Eye (tissue), 1 donor: Measurements from ENCODE around the gene UROS.

Experiments used
- DNase-seq: peaks from one replicate; pipeline ENCODE4 v3.0.0-alpha.2; 2015

The UROS gene

DNA sequence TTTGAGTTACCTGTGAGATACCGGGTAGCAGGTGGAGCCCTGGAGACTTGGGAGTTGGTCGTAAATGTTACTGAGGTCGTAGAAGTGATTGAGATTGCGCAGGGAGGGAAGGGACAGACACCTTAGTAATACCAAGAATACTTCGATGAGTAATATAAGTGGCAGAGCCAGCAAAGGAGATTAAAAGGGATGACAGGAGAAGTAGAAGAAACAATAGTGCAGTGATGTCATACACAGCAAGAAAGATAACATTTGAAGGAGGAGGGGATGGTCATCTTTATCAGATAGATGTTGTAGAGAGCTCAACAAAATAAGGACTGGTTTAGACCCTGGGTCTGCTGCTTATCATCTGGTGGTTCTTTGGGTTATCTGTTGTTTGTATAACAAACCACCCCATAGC, 5.3 kb upstream of the UROS start:
- no peak for DNase-seq

- no peak for DNase-seq
Observed at GRCh38 chr10:125827133-125827532, 4.1 kb upstream of the UROS start.

GRCh38 chr10:125824736-125825135, 1.7 kb upstream of the UROS start:
- DNase-seq = no peak

- DNase-seq = no peak
Observed at GRCh38 chr10:125823663-125824251, 699 bp upstream of the UROS start.

GRCh38 chr10:125820701-125821100, 2.4 kb downstream of the UROS start:
- DNase-seq = no peak

- DNase-seq = no peak
Observed at GRCh38 chr10:125817337-125817946, 5.6 kb downstream of the UROS start.

GRCh38 chr10:125816548-125816947, 6.5 kb downstream of the UROS start:
- DNase-seq = no peak

GRCh38 chr10:125815764-125816163, 7.3 kb downstream of the UROS start:
- DNase-seq = no peak

- DNase-seq = no peak
Observed at GRCh38 chr10:125812128-125812750, 10.8 kb downstream of the UROS start.

DNA sequence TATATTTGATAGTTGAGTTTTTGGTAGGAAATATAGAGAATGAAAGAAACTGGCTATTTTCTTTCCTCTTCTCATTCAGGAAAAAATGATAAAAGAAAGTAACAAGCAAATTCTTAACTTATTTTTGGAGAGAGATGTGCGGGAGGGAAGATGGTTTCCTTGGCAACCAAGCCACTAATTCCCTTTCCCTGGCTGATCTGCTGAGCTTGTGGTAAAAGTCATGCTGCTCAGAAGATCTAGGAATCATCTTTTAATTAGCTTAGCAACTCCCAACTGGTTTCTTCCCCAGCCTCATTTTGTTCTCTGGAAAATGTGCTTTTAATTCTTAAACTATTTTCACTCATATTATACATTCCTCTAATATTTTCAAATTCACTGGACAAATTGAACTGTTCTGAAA, 11.8 kb downstream of the UROS start:
- no peak for DNase-seq

DNA sequence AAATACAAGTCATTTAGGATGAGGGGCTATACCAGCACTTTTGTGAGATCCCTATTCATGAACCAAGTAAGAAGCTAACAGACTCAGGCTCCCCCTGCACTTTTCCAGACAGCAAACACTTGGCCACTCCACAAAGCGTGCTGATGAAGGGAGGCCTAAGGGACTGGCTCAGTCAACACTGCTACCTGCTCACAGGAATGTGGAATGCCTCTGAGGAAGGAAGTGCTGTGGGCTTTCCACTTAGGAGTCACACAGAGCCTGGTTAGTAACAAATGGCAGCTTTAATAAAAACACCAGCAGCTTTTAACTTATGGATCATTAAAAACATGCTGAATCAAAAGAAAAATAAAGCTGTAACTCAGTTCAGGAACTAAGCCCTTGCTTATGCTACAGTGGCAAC, 15.0 kb downstream of the UROS start:
- DNase-seq = no peak

DNA sequence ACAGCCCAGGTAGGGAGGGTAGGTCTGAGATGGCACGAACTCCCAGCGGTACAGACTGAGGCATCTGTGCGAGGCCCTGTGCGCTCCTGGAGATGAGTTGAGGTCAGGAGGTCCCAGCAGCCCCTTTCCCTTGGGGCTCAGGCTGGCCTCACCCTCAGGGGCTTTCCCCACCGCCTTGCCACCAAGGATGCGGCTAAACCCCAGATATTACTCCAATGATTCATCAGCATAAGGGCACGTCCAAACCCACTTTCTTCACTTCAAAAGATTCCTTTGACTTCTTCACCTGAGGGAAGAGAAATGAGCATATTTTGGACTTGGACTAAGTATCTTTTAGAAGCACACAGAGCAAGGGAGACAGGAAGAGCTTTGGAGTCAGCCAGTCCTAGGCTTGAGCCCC, 20.3 kb downstream of the UROS start:
- no peak for DNase-seq

GRCh38 chr10:125802131-125802530, 20.9 kb downstream of the UROS start:
- DNase-seq = no peak

- no peak for DNase-seq
Observed at GRCh38 chr10:125801574-125801973, 21.5 kb downstream of the UROS start.

- DNase-seq = no peak
Observed at GRCh38 chr10:125799451-125800182, 23.4 kb downstream of the UROS start.

DNA sequence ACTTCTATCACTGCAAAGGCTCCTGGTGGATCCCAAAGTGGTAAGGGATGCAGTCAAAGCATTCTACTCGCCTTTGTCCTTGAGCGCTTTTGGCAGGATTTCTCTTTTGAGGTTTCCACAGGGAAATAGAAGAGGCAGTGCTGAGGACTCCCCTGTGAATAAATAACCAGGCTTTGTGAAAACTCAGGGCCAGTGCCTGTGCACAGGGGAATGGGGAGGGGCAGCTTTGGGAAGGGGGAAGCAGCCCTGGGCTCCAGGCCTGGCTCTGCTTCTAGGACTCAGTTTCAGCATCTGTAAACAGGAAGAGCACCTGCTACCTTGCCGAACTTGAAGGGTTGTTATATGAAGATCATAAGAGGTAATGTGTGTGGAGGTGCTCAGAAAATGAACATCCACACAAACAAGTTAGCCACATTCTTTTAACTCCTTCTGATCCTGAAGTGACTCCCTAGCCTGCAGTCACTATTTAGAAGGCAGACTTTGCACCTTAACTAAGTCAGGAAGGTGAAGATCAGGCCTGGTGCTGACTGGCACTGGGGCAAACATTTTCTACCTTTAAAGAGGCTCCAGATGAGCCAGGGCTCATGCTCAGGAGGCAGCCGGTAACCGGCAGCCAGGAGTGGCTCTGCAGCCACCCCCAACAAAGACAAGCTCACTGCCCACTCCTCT, 24.9 kb downstream of the UROS start:
- no peak for DNase-seq

DNA sequence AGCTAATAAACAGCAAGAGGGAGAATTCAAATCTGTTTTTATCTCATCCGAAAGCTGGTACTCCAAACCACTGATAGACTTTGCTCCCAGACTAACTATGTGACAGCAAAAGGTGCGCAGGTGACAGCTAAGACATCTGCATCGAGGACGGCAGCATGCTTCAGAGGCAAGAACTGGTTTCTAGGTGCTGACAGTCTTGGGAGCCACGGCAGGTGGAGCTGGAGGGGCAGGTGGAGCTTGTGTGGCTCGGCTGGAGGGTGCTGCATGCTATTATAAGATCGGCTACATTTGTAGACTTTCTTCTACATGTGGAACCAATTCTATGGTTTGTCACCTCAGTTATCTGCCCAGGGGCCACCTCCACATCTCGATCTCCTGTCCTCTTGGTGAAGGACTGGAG, 25.6 kb downstream of the UROS start:
- DNase-seq = no peak

DNA sequence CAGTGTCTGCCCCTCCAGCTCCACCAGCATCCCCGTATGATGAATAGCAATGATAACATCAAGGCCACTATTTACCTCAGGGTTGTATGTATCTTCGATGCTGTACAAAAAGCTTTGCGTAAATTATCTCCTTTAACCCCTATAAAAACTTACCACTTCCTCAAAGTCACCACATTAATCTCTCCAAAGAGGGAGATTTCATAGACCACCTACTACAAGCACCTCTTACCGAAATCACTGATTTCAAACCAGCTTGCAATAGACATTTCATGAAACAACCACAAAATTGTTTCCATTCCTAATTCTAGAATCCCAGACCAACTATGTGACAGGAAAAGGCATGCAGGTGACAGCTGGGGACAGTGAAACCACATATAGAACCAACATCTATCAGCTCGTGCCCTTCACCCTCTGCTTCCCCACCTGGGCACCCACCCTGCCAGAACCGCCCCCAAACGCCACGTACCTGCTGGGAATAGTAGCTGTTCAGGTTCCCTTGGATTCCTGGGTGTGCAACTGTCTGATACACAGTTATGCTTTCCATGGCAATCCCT, 27.3 kb downstream of the UROS start:
- DNase-seq = no peak

DNA sequence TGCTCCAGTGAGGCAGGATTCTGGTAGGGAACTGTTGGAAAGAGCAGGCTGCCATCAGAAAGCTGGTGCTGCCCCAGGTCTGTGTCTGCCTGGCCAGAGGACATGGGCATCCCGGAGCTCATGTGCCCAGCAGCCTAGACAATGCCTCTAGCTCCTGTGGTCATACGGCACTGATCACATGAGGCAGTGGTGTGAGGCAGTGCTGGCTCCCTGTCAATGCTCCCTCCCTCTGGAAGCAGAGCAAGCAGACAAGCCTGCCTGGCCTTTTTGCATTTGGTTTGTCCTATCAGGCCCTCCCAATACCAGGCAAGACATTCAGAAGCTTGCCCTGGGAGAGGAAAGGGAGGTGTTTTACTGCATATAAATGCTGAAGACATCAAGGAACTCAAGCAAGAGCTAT, 27.9 kb downstream of the UROS start:
- peak; percentile 4 for DNase-seq

GRCh38 chr10:125792342-125793300, 30.4 kb downstream of the UROS start:
- no peak for DNase-seq

GRCh38 chr10:125788156-125789034, 34.7 kb downstream of the UROS start:
- DNase-seq = no peak
